Bronchial epithelial cell (primary cell): ENCODE results near the gene LCN12. TPM values are rescaled to one million over a fixed set of nuclear protein-coding genes. Genes with fewer than 3 reads are reported as not detected.

ENCODE experiments used
- DNase-seq: peaks from one replicate; pipeline ENCODE4 v3.0.0-alpha.2; 2010; ENCODE audit warnings: low read depth
- FAIRE-seq: peaks from 2 replicates; lab custom pipeline; 2011; peaks lifted over from hg19 to GRCh38; lab: Jason Lieb, UNC
- H3K27me3 ChIP-seq: 2 replicates; pipeline ENCODE4 v1.5.1; 2011; ENCODE audit warnings: low read length; ENCODE audit not compliant: control insufficient read depth, insufficient read depth
- H3K36me3 ChIP-seq: 2 replicates; pipeline ENCODE4 v1.5.1; 2011; ENCODE audit warnings: low read length; ENCODE audit not compliant: control insufficient read depth, insufficient read depth
- H3K4me3 ChIP-seq: 2 replicates; pipeline ENCODE4 v1.5.1; 2011; ENCODE audit warnings: mild to moderate bottlenecking, low read depth, low read length, control low read depth
- total RNA-seq: library from RNA; depleted of rRNA; stranded (reverse); fragments of >200 nt; gene quantifications from 2 replicates; pipeline ENCODE4 v1.2.1, GENCODE V29; 2014
- TF ChIP-seq, protein P1 (sequence below): IDR thresholded peaks from 2 replicates; pipeline ENCODE4 v1.5.1; 2011; ENCODE audit warnings: mild to moderate bottlenecking, moderate library complexity, low read length, control low read depth, inconsistent platforms; ENCODE audit not compliant: insufficient read depth, severe bottlenecking

Gene LCN12
- total RNA-seq, 1 donor from 2014 or later: not detected

DNA sequence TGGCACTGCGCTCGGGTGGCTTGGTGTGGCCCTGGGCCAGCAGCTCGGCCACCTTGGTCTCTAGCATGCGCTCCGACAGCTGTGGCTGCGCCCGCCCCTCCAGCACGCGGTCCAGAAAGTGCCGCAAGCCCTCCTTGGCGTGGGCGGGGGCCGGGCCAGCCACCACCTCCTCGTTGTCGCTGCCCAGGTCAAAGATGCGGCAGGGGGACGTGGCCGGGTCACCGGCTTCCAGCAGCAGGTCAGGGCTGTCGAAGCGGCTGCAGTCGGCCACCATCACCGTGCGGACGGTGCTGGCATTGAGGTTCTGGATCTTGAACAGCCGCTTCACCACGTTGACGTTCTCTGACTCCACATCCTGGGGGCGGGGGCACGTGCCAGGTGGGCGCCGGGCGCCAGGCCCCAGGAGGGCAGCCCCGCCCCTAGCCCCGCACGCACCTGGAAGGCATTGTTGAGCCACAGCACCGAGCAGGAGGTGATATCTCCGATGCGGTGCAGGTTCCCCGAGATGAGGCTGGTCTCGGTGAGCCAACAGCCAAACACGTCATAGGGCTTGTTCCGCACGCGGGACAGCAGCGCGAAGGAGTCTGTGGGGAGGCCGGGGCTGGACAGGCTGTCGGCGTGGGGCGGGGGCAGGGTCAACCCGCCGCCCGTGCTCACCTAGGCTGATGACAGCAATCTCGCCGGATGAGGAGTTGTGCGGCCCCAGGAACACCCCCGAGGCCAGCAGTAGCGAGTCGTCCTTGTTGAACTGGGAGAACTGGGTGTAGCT, 9.8 kb upstream of the LCN12 start:
- DNase-seq (no peak), FAIRE-seq (no peak)
- no peaks in the 10 kb centered on the region for H3K27me3 ChIP-seq
- no peak overlapping the region for H3K4me3 ChIP-seq
- TF ChIP-seq, protein P1, sequence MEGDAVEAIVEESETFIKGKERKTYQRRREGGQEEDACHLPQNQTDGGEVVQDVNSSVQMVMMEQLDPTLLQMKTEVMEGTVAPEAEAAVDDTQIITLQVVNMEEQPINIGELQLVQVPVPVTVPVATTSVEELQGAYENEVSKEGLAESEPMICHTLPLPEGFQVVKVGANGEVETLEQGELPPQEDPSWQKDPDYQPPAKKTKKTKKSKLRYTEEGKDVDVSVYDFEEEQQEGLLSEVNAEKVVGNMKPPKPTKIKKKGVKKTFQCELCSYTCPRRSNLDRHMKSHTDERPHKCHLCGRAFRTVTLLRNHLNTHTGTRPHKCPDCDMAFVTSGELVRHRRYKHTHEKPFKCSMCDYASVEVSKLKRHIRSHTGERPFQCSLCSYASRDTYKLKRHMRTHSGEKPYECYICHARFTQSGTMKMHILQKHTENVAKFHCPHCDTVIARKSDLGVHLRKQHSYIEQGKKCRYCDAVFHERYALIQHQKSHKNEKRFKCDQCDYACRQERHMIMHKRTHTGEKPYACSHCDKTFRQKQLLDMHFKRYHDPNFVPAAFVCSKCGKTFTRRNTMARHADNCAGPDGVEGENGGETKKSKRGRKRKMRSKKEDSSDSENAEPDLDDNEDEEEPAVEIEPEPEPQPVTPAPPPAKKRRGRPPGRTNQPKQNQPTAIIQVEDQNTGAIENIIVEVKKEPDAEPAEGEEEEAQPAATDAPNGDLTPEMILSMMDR: no peak
- H3K36me3 ChIP-seq: peaks cover 21% of the 10 kb centered on the region

DNA sequence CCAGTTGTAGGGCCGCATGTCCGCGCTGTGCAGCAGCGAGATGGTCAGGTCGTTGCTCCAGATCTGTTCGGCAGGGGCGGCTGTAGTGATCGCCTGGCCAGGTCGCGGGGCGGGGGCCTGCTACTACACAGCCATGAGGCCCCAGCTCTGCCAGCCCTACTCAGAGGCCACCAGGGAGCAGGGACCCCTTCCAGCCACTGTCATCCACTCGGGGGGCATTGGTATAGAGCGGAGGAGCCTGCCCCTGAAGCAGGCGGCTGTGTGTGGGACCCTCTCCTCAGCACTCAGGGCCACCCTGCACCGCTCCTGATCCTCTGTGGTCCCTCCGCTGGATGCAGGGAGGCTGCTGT, 9.2 kb upstream of the LCN12 start:
- no peak overlapping the region for H3K4me3 ChIP-seq
- no peaks in the 10 kb centered on the region for H3K27me3 ChIP-seq
- TF ChIP-seq, protein P1: no peak
- peaks cover 21% of the 10 kb centered on the region for H3K36me3 ChIP-seq
- FAIRE-seq (no peak), DNase-seq (no peak)

DNA sequence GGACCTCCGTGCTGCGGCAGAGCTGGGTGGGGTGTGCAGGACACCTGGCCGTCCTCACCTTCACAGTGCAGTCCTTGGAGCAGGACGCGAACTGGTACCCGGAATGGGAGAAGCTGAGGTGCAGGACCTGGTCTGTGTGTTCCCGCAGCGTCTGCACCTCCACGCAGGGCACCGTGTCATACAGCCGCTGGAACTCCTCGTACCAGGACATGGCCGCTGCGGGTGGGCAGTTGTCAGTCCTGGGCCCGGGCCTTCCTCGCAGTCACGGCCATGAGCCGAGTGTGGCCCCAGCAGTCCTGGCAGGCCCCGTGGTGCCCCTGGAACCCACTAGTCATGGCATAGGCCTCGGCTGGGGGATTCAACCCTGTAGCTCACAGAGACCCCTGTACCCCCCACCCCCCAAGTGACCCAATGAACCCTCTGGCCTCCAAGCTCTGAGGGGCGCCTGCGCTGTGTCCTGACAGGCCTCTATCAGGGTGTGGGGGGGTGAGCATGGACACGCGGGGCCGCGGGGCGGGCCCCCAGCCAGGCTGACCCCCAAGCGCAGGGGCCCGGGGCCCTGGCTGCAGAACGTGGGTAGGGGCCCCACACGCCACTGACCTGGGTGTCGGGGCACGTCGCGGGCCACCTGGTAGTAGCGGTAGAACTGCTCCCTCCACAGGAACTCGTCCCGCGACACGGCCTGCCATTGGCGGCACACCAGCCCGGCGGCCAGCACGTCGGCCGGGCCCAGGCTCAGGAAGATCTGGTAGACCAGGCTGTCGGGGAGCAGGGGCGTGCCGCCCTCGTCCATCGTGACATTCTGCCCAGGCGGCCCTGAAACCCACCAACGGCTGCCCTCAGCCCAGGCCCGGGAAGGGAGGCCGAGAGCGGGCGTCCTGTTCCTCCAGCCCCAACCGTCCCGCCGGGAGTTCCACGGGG, 8.5 kb upstream of the LCN12 start:
- DNase-seq (no peak), FAIRE-seq (no peak)
- Histone ChIP-seq H3K36me3 (peaks cover 21% of the 10 kb centered on the region), H3K4me3 (peak overlapping the region; percentile 84), H3K27me3 (no peaks in the 10 kb centered on the region)
- TF ChIP-seq, protein P1: no peak

DNA sequence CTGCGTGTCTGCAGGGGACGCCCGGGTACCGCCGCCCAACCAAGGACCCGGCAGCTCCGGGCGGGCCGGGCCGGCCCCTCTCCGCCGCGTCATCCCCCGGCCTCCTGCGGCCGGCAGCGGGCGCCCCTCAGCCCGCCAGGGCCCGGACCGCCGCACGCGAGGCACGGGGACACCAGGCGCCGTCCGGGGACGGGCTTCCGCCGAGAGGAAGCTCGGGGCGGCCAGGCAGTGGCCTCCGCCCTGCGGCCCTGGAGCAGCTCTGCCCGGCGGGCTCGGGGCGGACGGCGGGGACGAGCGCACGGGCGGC, 7.9 kb upstream of the LCN12 start:
- no peak for DNase-seq

DNA sequence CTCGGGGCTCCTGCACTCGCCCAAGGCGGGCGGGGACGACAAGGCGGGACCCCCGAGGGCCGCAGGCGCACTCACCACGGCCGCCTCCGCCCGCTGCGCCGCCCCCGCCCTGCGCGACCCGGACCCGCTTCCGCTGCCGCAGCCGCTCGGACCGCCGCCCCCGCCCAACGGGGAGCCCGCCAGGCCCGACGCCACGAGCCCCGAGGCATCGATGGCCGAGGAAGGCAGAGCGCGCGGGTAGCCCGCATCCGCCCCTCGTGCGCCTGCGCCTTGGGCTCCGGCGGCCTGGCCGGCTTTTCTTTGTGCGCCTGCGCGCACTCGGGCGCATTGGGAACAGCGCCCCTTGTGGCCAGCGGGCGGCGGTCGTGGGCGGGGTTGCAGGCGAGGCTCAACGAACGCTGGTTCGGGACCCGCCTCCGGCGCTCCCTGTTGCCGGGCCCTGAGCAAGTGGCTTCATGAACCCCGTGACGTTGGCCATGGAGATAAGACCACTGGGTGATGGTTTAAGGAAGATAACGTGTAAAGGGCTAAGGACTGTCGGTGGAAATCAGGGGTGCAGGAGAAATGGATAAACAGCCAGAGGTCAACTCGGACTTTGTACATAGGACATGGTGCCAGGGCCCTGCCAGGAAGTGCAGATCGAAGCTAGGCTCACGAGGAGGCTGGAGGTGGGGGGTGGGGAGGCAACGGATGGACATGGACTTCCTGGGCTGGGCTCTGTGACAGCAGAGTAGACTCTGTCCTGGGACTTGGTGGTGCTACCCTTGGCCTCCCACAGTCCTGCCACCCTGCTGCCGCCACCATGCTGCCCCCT, 7.3 kb upstream of the LCN12 start, which contains the start of the genes C8G and FBXW5:
C8G (plus strand) TSS at position 725 of the 814 bp plus-strand sequence; CDS start at position 803, 78 bp downstream.
FBXW5 (minus strand) TSS at position 220 of the 814 bp plus-strand sequence. CDS start 655 bp downstream, outside the sequence.
- Histone ChIP-seq H3K36me3 (peaks cover 20% of the 10 kb centered on the region), H3K27me3 (no peaks in the 10 kb centered on the region), H3K4me3 (peak within 1 kb of the TSS; percentile 84)
- no peak for FAIRE-seq
- TF ChIP-seq, protein P1: peak; percentile 99
- DNase-seq: peak; percentile 65

More for the DNA sequence above, 7.9 kb upstream of the LCN12 start:
- TF ChIP-seq, protein P1: no peak
- peaks cover 21% of the 10 kb centered on the region for H3K36me3 ChIP-seq
- H3K4me3 ChIP-seq: peak overlapping the region; percentile 84
- H3K27me3 ChIP-seq: no peaks in the 10 kb centered on the region
- FAIRE-seq: no peak
